GM12878 (cell line): ENCODE measurements around the gene MYOZ1. TPM values are rescaled to one million over a fixed set of nuclear protein-coding genes. Genes with fewer than 3 reads are reported as not detected.

ENCODE experiments used
- ATAC-seq: fragments of 200-7000 bp; cut with Tn5 transposase; 3 replicates; pipeline ENCODE4 v1.9.1; 2020; ENCODE audit warnings: mild to moderate bottlenecking, moderate library complexity
- BruUV-seq: library from RNA; stranded (reverse); fragments of 400-500 nt; replicated peaks from 2 replicates; lab custom pipeline; 2021; lab: Mats Ljungman, UMichigan
- CTCF ChIA-PET: fragments of 300-600 bp; sonication (Branson Sonifier 250); formaldehyde crosslinking; extraction: SDS; loops from one replicate; lab custom pipeline; 2021; ENCODE audit warnings: inconsistent platforms; lab: Yijun Ruan, JAX
- POLR2A ChIA-PET: fragments of 350-600 bp; formaldehyde crosslinking; extraction: SDS; loops from one replicate; lab custom pipeline; 2021; ENCODE audit warnings: inconsistent platforms; lab: Charles Lee
- RAD21 ChIA-PET: fragments of 300-600 bp; sonication (Branson Sonifier 250); formaldehyde crosslinking; loops from one replicate; lab custom pipeline; 2023; ENCODE audit warnings: antibody characterized with exemption; ENCODE audit not compliant: unreplicated experiment; lab: Charles Lee
- SMC1A ChIA-PET: fragments of 300-600 bp; sonication (Branson Sonifier 250); formaldehyde crosslinking; loops from one replicate; lab custom pipeline; 2023; ENCODE audit not compliant: unreplicated experiment, uncharacterized antibody; lab: Charles Lee
- DNase-seq: peaks from one replicate; pipeline ENCODE4 v3.0.0-alpha.2; 2011; ENCODE audit warnings: low read depth, low spot score
- FAIRE-seq: peaks from 3 replicates; lab custom pipeline; 2011; peaks lifted over from hg19 to GRCh38; lab: Jason Lieb, UNC
- H2AFZ ChIP-seq: 2 replicates; pipeline ENCODE4 v1.6.0; 2011; ENCODE audit warnings: low read depth, low read length, control low read depth; ENCODE audit not compliant: control insufficient read depth
- H3K27ac ChIP-seq: 2 replicates; pipeline ENCODE4 v1.5.1; 2011; ENCODE audit warnings: control low read depth; ENCODE audit not compliant: control insufficient read depth, insufficient read depth
- H3K27me3 ChIP-seq, 2 experiments: replicated peaks in 1 of 2; 2 replicates each; pipeline versions ENCODE4 v1.6.0 to v1.6.1; 2011; ENCODE audit warnings: low read length in 1 of 2; ENCODE audit not compliant: control insufficient read depth in 2 of 2, insufficient read depth in 2 of 2
- H3K36me3 ChIP-seq, 2 experiments: 2 replicates each; pipeline ENCODE4 v1.5.1; 2011; ENCODE audit warnings: low read length in 1 of 2; ENCODE audit not compliant: control insufficient read depth in 2 of 2, insufficient read depth in 2 of 2
- H3K4me1 ChIP-seq: 2 replicates; pipeline ENCODE4 v1.6.1; 2011; ENCODE audit warnings: mild to moderate bottlenecking, low read length, moderate library complexity, mixed read lengths; ENCODE audit not compliant: control insufficient read depth, insufficient read depth
- H3K4me2 ChIP-seq: 2 replicates; pipeline ENCODE4 v1.6.0; 2011; ENCODE audit warnings: control low read depth; ENCODE audit not compliant: control insufficient read depth, insufficient read depth
- H3K4me3 ChIP-seq: fragments of 200-600 bp; sonication (generic); 2 replicates; pipeline ENCODE4 v1.5.1; 2016
- H3K79me2 ChIP-seq: 2 replicates; pipeline ENCODE4 v1.6.0; 2011; ENCODE audit warnings: low read length; ENCODE audit not compliant: control insufficient read depth, insufficient read depth
- H3K9ac ChIP-seq: 2 replicates; pipeline ENCODE4 v1.8.0; 2011; ENCODE audit warnings: low read length, control low read depth, mixed read lengths; ENCODE audit not compliant: control insufficient read depth, insufficient read depth
- H3K9me3 ChIP-seq: replicated peaks from 3 replicates; pipeline ENCODE4 v1.5.1; 2011; ENCODE audit warnings: mild to moderate bottlenecking, low read length; ENCODE audit not compliant: control insufficient read depth, insufficient read depth
- H4K20me1 ChIP-seq: 2 replicates; pipeline ENCODE4 v1.6.0; 2011; ENCODE audit not compliant: control insufficient read depth, insufficient read depth
- CBFB ChIP-seq: IDR thresholded peaks from 2 replicates; pipeline ENCODE4 v1.6.1; 2016; ENCODE audit warnings: antibody characterized with exemption, low read depth
- CHD4 ChIP-seq: fragments of 200-600 bp; sonication (generic); IDR thresholded peaks from 2 replicates; pipeline ENCODE4 v1.6.1; 2016; ENCODE audit warnings: mild to moderate bottlenecking
- CREB1 ChIP-seq: IDR thresholded peaks from 2 replicates; pipeline ENCODE4 v1.6.1; 2012; ENCODE audit warnings: low read depth, mild to moderate bottlenecking, inconsistent platforms
- KDM1A ChIP-seq: fragments of 200-600 bp; sonication (generic); IDR thresholded peaks from 2 replicates; pipeline ENCODE4 v1.6.1; 2016; ENCODE audit warnings: borderline replicate concordance
- MEF2A ChIP-seq: IDR thresholded peaks from 2 replicates; pipeline ENCODE4 v1.6.1; 2011; ENCODE audit warnings: low read depth, mild to moderate bottlenecking, low read length, moderate library complexity; ENCODE audit not compliant: insufficient read depth
- MTA3 ChIP-seq: IDR thresholded peaks from 2 replicates; pipeline ENCODE4 v1.6.1; 2012; ENCODE audit warnings: low read length, inconsistent platforms, borderline replicate concordance
- NBN ChIP-seq: fragments of 450-650 bp; IDR thresholded peaks from 2 replicates; pipeline ENCODE4 v1.6.1; 2016
- NFYA ChIP-seq: IDR thresholded peaks from 2 replicates; pipeline ENCODE4 v1.6.1; 2011; ENCODE audit warnings: low read depth, mild to moderate bottlenecking, low read length, improper control_type of control experiment, borderline replicate concordance
- POLR2A ChIP-seq: IDR thresholded peaks from 2 replicates; pipeline ENCODE4 v1.6.1; 2011; ENCODE audit warnings: low read depth, mild to moderate bottlenecking, low read length
- RBBP5 ChIP-seq: fragments of 200-600 bp; sonication (generic); conservative IDR thresholded peaks from 2 replicates; pipeline ENCODE4 v1.6.1; 2016
- SMAD1 ChIP-seq: fragments of 450-650 bp; IDR thresholded peaks from 2 replicates; pipeline ENCODE4 v1.6.1; 2018; ENCODE audit warnings: mild to moderate bottlenecking, low read depth; ENCODE audit not compliant: partially characterized antibody
- SREBF1 ChIP-seq: IDR thresholded peaks from 2 replicates; pipeline ENCODE4 v1.6.1; 2012; ENCODE audit warnings: mild to moderate bottlenecking, low read length
- SREBF2 ChIP-seq: IDR thresholded peaks from 2 replicates; pipeline ENCODE4 v1.6.1; 2012; ENCODE audit warnings: mild to moderate bottlenecking, low read length
- SUZ12 ChIP-seq: fragments of 200-600 bp; sonication (generic); IDR thresholded peaks from one replicate; pipeline ENCODE4 v1.6.1; 2018; ENCODE audit warnings: antibody characterized with exemption, mild to moderate bottlenecking; ENCODE audit not compliant: unreplicated experiment
- TAF1 ChIP-seq: IDR thresholded peaks from 2 replicates; pipeline ENCODE4 v1.6.1; 2011; ENCODE audit warnings: mild to moderate bottlenecking, low read depth, low read length, borderline replicate concordance
- YBX1 ChIP-seq: fragments of 450-650 bp; IDR thresholded peaks from 2 replicates; pipeline ENCODE4 v1.6.1; 2016; ENCODE audit warnings: antibody characterized with exemption
- WGBS: methylation state at CpG from one replicate; pipeline ENCODE4 v1.1.6; 2016; ENCODE audit warnings: low lambda C conversion rate; ENCODE audit not compliant: insufficient replicate concordance, insufficient coverage; ENCODE audit errors: missing lambda C conversion rate; 5-methylcytosine and 5-hydroxymethylcytosine counted together
- in situ Hi-C: fragments of 300-500 bp; cut with MboI; formaldehyde crosslinking; loops from 9 replicates; pipeline ENCODE4 v1.14.3; 2018; ENCODE audit warnings: mixed read lengths
- intact Hi-C: fragments of 100-400 bp; cut with micrococcal nuclease; formaldehyde crosslinking; loops from one replicate; pipeline ENCODE4 v1.14.2; 2022; ENCODE audit not compliant: unreplicated experiment
- polyA plus RNA-seq, 11 experiments: library from polyadenylated mRNA; depleted of rRNA in 4 of 11; unstranded in 6 of 11; stranded (reverse) in 5 of 11; fragments of >200 nt; fragmentation: Nextera tagmentation in 4 of 11; fragmentation: Illumina TruSeq in 1 of 11; extraction: Ambion mirVana in 4 of 11; extraction: Trizol in 1 of 11; gene quantifications; 1 replicate in 1 of 11; 2 replicates in 10 of 11; pipeline versions ENCODE4 v1.2.1 to v1.2.3, GENCODE V29; 2011 to 2016; ENCODE audit warnings: inconsistent platforms in 2 of 11, missing spikeins in 2 of 11, low read depth in 1 of 11
- total RNA-seq, 4 experiments: library from RNA; depleted of rRNA in 3 of 4; stranded (reverse); fragments of >200 nt in 3 of 4; fragmentation: Illumina TruSeq in 1 of 4; extraction: Trizol in 1 of 4; gene quantifications; 2 replicates each; pipeline versions ENCODE4 v1.2.1 to v1.2.3, GENCODE V29; 2013 to 2021
- TF ChIP-seq, protein P1 (sequence below), 3 experiments: IDR thresholded peaks in 2 of 3; conservative IDR thresholded peaks in 1 of 3; 2 replicates each; pipeline ENCODE4 v1.5.1; 2011; ENCODE audit warnings: low read depth in 3 of 3, low read length in 3 of 3, mild to moderate bottlenecking in 3 of 3, control low read depth in 2 of 3, moderate library complexity in 2 of 3, inconsistent platforms in 1 of 3, mixed read lengths in 1 of 3; ENCODE audit not compliant: control insufficient read depth in 2 of 3, insufficient read depth in 1 of 3; ENCODE audit errors: extremely low read depth in 1 of 3

Gene MYOZ1
- total and polyA plus RNA-seq, 10 of the 15 experiments (the other 5 are each of a cell fraction or from before 2014, with no cell fraction given): 0.05 to 2.0 (median 0.62) TPM

DNA sequence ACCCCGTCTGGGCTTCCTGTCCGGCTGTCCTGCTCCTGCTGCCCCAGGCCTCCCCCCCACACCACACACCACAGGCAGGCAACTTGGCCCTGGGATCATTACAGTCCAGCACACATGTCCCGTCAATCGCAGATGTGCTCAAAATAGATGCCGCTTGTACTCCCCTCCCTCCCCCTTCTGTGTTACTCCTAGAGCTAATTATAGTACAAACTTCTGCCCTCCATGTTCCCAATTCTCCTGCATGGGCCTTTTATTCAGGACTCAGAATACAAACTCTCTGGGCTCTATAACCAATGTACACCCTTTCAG lies 14.7 kb upstream of the MYOZ1 start, which contains the start of gene SYNPO2L:
Gene SYNPO2L (minus strand): TSS at position 40 of the 309 bp plus-strand sequence. CDS start 107 bp downstream, outside the sequence.
- DNase-seq: no peak
- no peaks in the 10 kb centered on the region for H3K27me3 ChIP-seq
- peak within 1 kb of the TSS; percentile 32; the same call in 1 of the 2 replicates for H3K4me3 ChIP-seq
- no peak for FAIRE-seq
- H3K4me2 ChIP-seq: peak within 1 kb of the TSS; percentile 59
- no peaks in the 10 kb centered on the region for H4K20me1 ChIP-seq
- peaks cover 18% of the 10 kb centered on the region for H3K4me1 ChIP-seq
- ChIA-PET POLR2A (no interaction called here), SMC1A (interaction anchor here (2.2 kb wide), 1 partner anchor 12 kb away, joined by 12 read pairs; no protein-coding TSS in a partner anchor), CTCF (interaction anchor here (0.9 to 1.4 kb wide), 2 partner anchors 127 to 224 kb away, joined by 3 to 4 read pairs; no protein-coding TSS in a partner anchor), RAD21 (interaction anchor here (1.4 to 3.2 kb wide), 2 partner anchors 11 to 87 kb away, joined by 3 to 12 read pairs; no protein-coding TSS in a partner anchor)
- 41% methylated on average over 5 of the region's 5 CpGs for WGBS
- no peak for ATAC-seq
- H3K27ac ChIP-seq: peak within 1 kb of the TSS; percentile 50; the same call in 1 of the 2 replicates
- H3K79me2 ChIP-seq: no peaks in the 10 kb centered on the region
- no peak within 1 kb of the TSS; the same call in 1 of the 2 replicates for H3K9ac ChIP-seq
- BruUV-seq: no TSS peak
- peak within 1 kb of the TSS; percentile 60 for H2AFZ ChIP-seq
- TF ChIP-seq YBX1 (no peak), RBBP5 (no peak), SREBF2 (no peak), SMAD1 (no peak), POLR2A (no peak), MTA3 (no peak), SUZ12 (no peak), NBN (no peak), NFYA (no peak), TAF1 (no peak), CHD4 (no peak), SREBF1 (no peak), MEF2A (no peak), KDM1A (no peak), CBFB (no peak), CREB1 (no peak)
- TF ChIP-seq, protein P1, sequence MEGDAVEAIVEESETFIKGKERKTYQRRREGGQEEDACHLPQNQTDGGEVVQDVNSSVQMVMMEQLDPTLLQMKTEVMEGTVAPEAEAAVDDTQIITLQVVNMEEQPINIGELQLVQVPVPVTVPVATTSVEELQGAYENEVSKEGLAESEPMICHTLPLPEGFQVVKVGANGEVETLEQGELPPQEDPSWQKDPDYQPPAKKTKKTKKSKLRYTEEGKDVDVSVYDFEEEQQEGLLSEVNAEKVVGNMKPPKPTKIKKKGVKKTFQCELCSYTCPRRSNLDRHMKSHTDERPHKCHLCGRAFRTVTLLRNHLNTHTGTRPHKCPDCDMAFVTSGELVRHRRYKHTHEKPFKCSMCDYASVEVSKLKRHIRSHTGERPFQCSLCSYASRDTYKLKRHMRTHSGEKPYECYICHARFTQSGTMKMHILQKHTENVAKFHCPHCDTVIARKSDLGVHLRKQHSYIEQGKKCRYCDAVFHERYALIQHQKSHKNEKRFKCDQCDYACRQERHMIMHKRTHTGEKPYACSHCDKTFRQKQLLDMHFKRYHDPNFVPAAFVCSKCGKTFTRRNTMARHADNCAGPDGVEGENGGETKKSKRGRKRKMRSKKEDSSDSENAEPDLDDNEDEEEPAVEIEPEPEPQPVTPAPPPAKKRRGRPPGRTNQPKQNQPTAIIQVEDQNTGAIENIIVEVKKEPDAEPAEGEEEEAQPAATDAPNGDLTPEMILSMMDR (IDR thresholded peaks at IDR 0.05 in 2 of 3, conservative IDR thresholded peaks at IDR 0.05 in 1 of 3; ENCODE audit: control insufficient read depth in 2 of 3, extremely low read depth in 1 of 3, insufficient read depth in 1 of 3, low read depth in 3 of 3, low read length in 3 of 3): no peak
- no peaks in the 10 kb centered on the region for H3K36me3 ChIP-seq
- in situ Hi-C loops: no loop called here
- no peaks in the 10 kb centered on the region for H3K9me3 ChIP-seq
- intact Hi-C loops: loop anchor here (10.0 kb wide), 1 partner anchor 129 kb away; the partner anchor contains the start of genes CHCHD1 and ZSWIM8
